ENCODE measurements around the gene POLE.

DNA sequence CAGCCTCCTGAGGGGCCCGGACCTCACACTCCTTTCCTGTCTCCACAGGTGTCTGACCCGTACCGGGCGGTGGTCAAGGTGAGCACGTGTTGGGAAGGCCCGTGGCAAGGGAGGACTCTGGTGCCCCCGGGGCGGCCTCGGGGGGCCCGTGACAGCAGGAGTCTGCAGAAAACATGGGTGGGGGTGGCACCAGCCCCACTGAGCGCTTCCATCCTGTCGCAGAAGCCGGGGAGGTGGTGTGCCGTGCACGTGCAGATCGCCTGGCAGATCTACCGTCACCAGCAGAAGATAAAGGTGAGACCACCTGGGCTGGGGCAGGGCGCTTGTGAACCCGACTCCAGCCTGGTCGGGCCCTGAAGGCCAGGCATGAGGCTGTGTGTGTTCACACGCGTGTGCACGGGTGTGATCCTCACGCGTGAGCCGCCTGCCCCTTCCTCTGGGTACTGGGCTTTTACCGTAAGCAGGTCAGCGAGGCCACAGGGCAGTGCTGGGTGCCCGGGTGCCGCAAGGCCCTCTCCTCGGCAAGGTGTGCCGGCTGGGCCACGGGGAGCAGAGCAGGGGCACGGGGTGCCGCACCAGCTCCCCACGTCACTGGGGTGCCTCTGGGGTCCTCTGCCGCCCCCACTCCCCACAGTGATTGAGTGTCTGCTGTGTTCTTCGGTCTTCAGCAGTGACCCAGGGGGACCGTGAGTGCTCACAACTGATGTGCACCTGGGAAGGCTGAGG lies 112.7 kb downstream of the POLE start:
- TF ChIP-seq ZBTB33 (IDR thresholded peaks at IDR 0.05): no peak
- no peak for TF ChIP-seq CTCF (IDR thresholded peaks at IDR 0.05; ENCODE audit: low read depth, low read length, missing input control)
